ENCODE measurements around the gene FGF12.

GRCh38 chr3:192239956-192240355 is 487.4 kb downstream of the FGF12 start:
- TF ChIP-seq EZH2 (IDR thresholded peaks at IDR 0.05; ENCODE audit: borderline replicate concordance, low read length): no peak
- TF ChIP-seq CTCF (IDR thresholded peaks at IDR 0.05; ENCODE audit: low read length): no peak
